ENCODE measurements around the gene SDK1.

Gene SDK1

DNA sequence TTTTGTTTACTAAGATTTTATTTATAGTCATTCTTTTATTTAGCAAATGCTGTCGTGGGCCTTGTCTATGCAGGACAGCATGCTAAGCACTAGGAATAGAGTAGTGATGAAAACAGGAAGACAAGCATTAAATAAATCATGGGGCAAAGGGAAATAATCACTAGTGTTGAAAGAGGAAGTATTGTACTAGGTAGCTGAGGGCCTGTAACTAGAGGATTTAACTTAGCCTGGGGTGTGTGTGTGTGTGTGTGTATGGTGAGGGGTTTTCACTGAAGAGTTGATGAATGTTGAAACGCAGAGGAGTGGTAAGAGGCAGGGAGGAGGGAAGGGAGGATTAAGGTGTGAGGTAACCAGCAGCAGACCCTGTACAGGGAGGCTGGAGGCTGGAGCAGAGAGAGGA, 446.4 kb downstream of the SDK1 start:
- no peaks in the 10 kb centered on the region for H3K9me2 ChIP-seq (replicated peaks; ENCODE audit: control insufficient read depth, low read length)
- H3K79me2 ChIP-seq (ENCODE audit: control insufficient read depth, low read length): no peaks in the 10 kb centered on the region
- peak overlapping the region; percentile 53 for H3K4me3 ChIP-seq (ENCODE audit: low read length)
- H3K4me1 ChIP-seq (ENCODE audit: control insufficient read depth, low read length): peaks cover 48% of the 10 kb centered on the region
- H3F3A ChIP-seq (ENCODE audit: control insufficient read depth, insufficient read depth): no peaks in the 10 kb centered on the region
- no peaks in the 10 kb centered on the region for H3K36me3 ChIP-seq (ENCODE audit: control insufficient read depth, low read length)
- H3K27me3 ChIP-seq (ENCODE audit: control insufficient read depth, low read length): no peaks in the 10 kb centered on the region
- no peak for TF ChIP-seq EZH2phosphoT487 (IDR thresholded peaks at IDR 0.05; ENCODE audit: borderline replicate concordance, low read length)
- TF ChIP-seq, protein P1, sequence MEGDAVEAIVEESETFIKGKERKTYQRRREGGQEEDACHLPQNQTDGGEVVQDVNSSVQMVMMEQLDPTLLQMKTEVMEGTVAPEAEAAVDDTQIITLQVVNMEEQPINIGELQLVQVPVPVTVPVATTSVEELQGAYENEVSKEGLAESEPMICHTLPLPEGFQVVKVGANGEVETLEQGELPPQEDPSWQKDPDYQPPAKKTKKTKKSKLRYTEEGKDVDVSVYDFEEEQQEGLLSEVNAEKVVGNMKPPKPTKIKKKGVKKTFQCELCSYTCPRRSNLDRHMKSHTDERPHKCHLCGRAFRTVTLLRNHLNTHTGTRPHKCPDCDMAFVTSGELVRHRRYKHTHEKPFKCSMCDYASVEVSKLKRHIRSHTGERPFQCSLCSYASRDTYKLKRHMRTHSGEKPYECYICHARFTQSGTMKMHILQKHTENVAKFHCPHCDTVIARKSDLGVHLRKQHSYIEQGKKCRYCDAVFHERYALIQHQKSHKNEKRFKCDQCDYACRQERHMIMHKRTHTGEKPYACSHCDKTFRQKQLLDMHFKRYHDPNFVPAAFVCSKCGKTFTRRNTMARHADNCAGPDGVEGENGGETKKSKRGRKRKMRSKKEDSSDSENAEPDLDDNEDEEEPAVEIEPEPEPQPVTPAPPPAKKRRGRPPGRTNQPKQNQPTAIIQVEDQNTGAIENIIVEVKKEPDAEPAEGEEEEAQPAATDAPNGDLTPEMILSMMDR (IDR thresholded peaks at IDR 0.05; ENCODE audit: low read depth, low read length, poor library complexity, severe bottlenecking): no peak
- peak overlapping the region; percentile 60 for H3K4me2 ChIP-seq (ENCODE audit: low read length)
- H4K20me1 ChIP-seq (ENCODE audit: control insufficient read depth, insufficient read depth, low read depth, low read length): no peaks in the 10 kb centered on the region
- peak overlapping the region; percentile 72 for H3K27ac ChIP-seq (ENCODE audit: low read depth, low read length)
- no peaks in the 10 kb centered on the region; the same call in 1 of the 2 replicates for H3K9me3 ChIP-seq (ENCODE audit: control insufficient read depth, insufficient read depth, low read length)

DNA sequence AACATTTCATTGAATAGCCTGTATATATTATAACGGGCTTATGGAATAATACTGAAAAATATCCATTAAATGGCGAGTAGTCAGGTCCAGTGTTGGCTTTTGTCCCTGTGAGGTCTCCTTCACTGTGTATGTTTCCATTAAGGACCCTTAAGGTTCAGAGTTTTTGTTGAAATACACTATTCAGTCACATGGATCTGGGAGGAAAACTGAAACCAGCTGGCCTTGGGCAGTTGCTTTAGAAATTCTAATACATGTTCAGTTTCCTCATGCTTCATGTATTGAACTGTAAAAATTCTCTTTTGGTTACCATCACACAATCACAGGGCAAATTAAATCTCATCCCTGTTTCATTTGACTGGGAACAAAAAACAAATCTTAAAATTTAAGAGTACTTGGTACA, 447.3 kb downstream of the SDK1 start:
- H3K79me2 ChIP-seq (ENCODE audit: control insufficient read depth, low read length): no peaks in the 10 kb centered on the region
- H3K4me2 ChIP-seq (ENCODE audit: low read length): peak overlapping the region; percentile 24
- no peaks in the 10 kb centered on the region for H3F3A ChIP-seq (ENCODE audit: control insufficient read depth, insufficient read depth)
- no peaks in the 10 kb centered on the region for H3K9me3 ChIP-seq (ENCODE audit: control insufficient read depth, insufficient read depth, low read length)
- peak overlapping the region; percentile 15 for H3K4me3 ChIP-seq (ENCODE audit: low read length)
- no peaks in the 10 kb centered on the region for H3K9me2 ChIP-seq (replicated peaks; ENCODE audit: control insufficient read depth, low read length)
- no peaks in the 10 kb centered on the region for H4K20me1 ChIP-seq (ENCODE audit: control insufficient read depth, insufficient read depth, low read depth, low read length)
- H3K27ac ChIP-seq (ENCODE audit: low read depth, low read length): no peak overlapping the region
- peaks cover 40% of the 10 kb centered on the region for H3K4me1 ChIP-seq (ENCODE audit: control insufficient read depth, low read length)
- no peak for TF ChIP-seq EZH2phosphoT487 (IDR thresholded peaks at IDR 0.05; ENCODE audit: borderline replicate concordance, low read length)
- TF ChIP-seq, protein P1 (IDR thresholded peaks at IDR 0.05; ENCODE audit: low read depth, low read length, poor library complexity, severe bottlenecking): no peak
- no peaks in the 10 kb centered on the region for H3K36me3 ChIP-seq (ENCODE audit: control insufficient read depth, low read length)
- no peaks in the 10 kb centered on the region for H3K27me3 ChIP-seq (ENCODE audit: control insufficient read depth, low read length)

DNA sequence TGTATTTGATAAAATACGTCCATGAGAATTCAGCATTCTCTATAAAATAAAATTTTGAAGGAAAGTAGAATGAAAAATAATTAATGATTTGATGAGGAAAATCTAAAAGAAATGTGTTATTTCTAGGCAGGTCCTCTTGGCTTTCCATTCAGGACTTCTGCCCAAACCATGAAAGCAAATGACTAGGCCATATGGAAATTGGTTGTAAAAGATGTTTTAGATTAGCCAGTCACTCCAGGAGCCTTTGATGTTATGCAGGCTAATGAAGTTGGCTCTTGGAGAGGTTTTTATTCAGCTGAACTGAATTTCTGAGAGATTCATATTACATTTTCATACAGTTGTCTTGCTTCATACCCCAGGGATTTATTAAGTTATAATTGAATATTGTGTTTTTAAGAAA, 452.8 kb downstream of the SDK1 start:
- Histone ChIP-seq H3K4me2 (ENCODE audit: low read length) (no peak overlapping the region), H3K79me2 (ENCODE audit: control insufficient read depth, low read length) (no peaks in the 10 kb centered on the region), H3K9me2 (replicated peaks; ENCODE audit: control insufficient read depth, low read length) (no peaks in the 10 kb centered on the region), H3K9me3 (ENCODE audit: control insufficient read depth, insufficient read depth, low read length) (no peaks in the 10 kb centered on the region), H3K36me3 (ENCODE audit: control insufficient read depth, low read length) (no peaks in the 10 kb centered on the region), H4K20me1 (ENCODE audit: control insufficient read depth, insufficient read depth, low read depth, low read length) (no peaks in the 10 kb centered on the region), H3K4me1 (ENCODE audit: control insufficient read depth, low read length) (peaks cover 20% of the 10 kb centered on the region), H3K27ac (ENCODE audit: low read depth, low read length) (no peak overlapping the region), H3K27me3 (ENCODE audit: control insufficient read depth, low read length) (no peaks in the 10 kb centered on the region), H3F3A (ENCODE audit: control insufficient read depth, insufficient read depth) (no peaks in the 10 kb centered on the region), H3K4me3 (ENCODE audit: low read length) (no peak overlapping the region)
- TF ChIP-seq EZH2phosphoT487 (IDR thresholded peaks at IDR 0.05; ENCODE audit: borderline replicate concordance, low read length): no peak
- TF ChIP-seq, protein P1 (IDR thresholded peaks at IDR 0.05; ENCODE audit: low read depth, low read length, poor library complexity, severe bottlenecking): no peak

Data from DOHH2 (cell line).